Vagina (tissue), 2 donors: ENCODE measurements around the gene CERK. TPM values are rescaled to one million over a fixed set of nuclear protein-coding genes. Genes with fewer than 3 reads are reported as not detected.
"Not testable (repeated sequence)": the region's sequence is repeated elsewhere in the genome, so short reads cannot be mapped to it uniquely, and the experiment has no call there.

Experiments used
- DNase-seq, 2 donors: peaks; one replicate each; pipeline ENCODE4 v3.0.0-alpha.2; 2017; ENCODE audit errors: extremely low spot score in 2 of 2
- H3K27ac ChIP-seq: fragments of 200-600 bp; sonication (generic); one replicate; pipeline ENCODE4 v1.5.1; 2019
- H3K27me3 ChIP-seq: fragments of 200-600 bp; sonication (generic); one replicate; pipeline ENCODE4 v1.5.1; 2019
- H3K36me3 ChIP-seq, 2 donors: fragments of 200-600 bp; sonication (generic); one replicate each; pipeline ENCODE4 v1.5.1; 2017 to 2019
- H3K4me1 ChIP-seq: fragments of 200-600 bp; sonication (generic); one replicate; pipeline ENCODE4 v1.5.1; 2019
- H3K4me3 ChIP-seq, 2 donors: fragments of 200-600 bp; sonication (generic); 1 replicate in 1 of 2; 2 replicates in 1 of 2; pipeline ENCODE4 v1.5.1; 2016 to 2019
- H3K9me3 ChIP-seq: fragments of 200-600 bp; sonication (generic); one replicate; pipeline ENCODE4 v1.5.1; 2019
- CTCF ChIP-seq, 3 experiments: fragments of 450-650 bp in 2 of 3; fragments of 200-600 bp in 1 of 3; sonication (generic) in 1 of 3; IDR thresholded peaks; one replicate each; pipeline ENCODE4 v1.5.1; 2017 to 2019; ENCODE audit warnings: antibody characterized with exemption in 3 of 3, mild to moderate bottlenecking in 2 of 3, moderate library complexity in 2 of 3
- POLR2A ChIP-seq, 2 donors: fragments of 450-650 bp; IDR thresholded peaks; one replicate each; pipeline ENCODE4 v1.6.1; 2017; ENCODE audit warnings: antibody characterized with exemption in 2 of 2, mild to moderate bottlenecking in 2 of 2, moderate library complexity in 2 of 2
- POLR2AphosphoS5 ChIP-seq, 2 donors: sonication (generic); formaldehyde crosslinking; IDR thresholded peaks; one replicate each; pipeline ENCODE4 v1.9.0; 2017; ENCODE audit warnings: antibody characterized with exemption in 2 of 2, mild to moderate bottlenecking in 2 of 2, low read depth in 1 of 2; ENCODE audit not compliant: insufficient read depth in 1 of 2
- intact Hi-C: fragments of 100-400 bp; cut with DNase I; formaldehyde crosslinking; loops from one replicate; pipeline ENCODE4 v1.15.1; 2023
- total RNA-seq: library from RNA; depleted of rRNA; stranded (reverse); fragments of >200 nt; gene quantifications from one replicate; pipeline ENCODE4 v1.2.3, GENCODE V29; 2016

The CERK gene
- total RNA-seq, 1 donor from 2014 or later: 37.3 TPM

GRCh38 chr22:46637711-46638600 lies 100.1 kb downstream of the CERK start:
- H3K27me3 ChIP-seq: no peaks in the 10 kb centered on the region
- no peak overlapping the region for H3K27ac ChIP-seq
- H3K4me3 ChIP-seq: no peak overlapping the region
- intact Hi-C loops: no loop called here
- no peak for DNase-seq
- H3K4me1 ChIP-seq: peaks cover 21% of the 10 kb centered on the region
- TF ChIP-seq POLR2A (IDR thresholded peaks at IDR 0.05) (no peak), POLR2AphosphoS5 (IDR thresholded peaks at IDR 0.05; ENCODE audit: insufficient read depth in 1 of 2, low read depth in 1 of 2) (no peak), CTCF (IDR thresholded peaks at IDR 0.05) (no peak)
- no peaks in the 10 kb centered on the region for H3K36me3 ChIP-seq
- no peaks in the 10 kb centered on the region for H3K9me3 ChIP-seq

- no peak overlapping the region for H3K4me3 ChIP-seq
- TF ChIP-seq POLR2AphosphoS5 (IDR thresholded peaks at IDR 0.05; ENCODE audit: insufficient read depth in 1 of 2, low read depth in 1 of 2): no peak
- TF ChIP-seq CTCF (IDR thresholded peaks at IDR 0.05): no peak
- TF ChIP-seq POLR2A (IDR thresholded peaks at IDR 0.05): no peak
- H3K36me3 ChIP-seq: no peaks in the 10 kb centered on the region
- no peaks in the 10 kb centered on the region for H3K9me3 ChIP-seq
- intact Hi-C loops: no loop called here
- no peak overlapping the region for H3K27ac ChIP-seq
- no peak for DNase-seq
- H3K4me1 ChIP-seq: peaks cover 11% of the 10 kb centered on the region
- no peaks in the 10 kb centered on the region for H3K27me3 ChIP-seq
These were observed 101.6 kb downstream of the CERK start for GRCh38 chr22:46636221-46637002.

- Histone ChIP-seq H3K27ac (no peak overlapping the region), H3K4me3 (no peak overlapping the region), H3K27me3 (no peaks in the 10 kb centered on the region), H3K36me3 (no peaks in the 10 kb centered on the region), H3K4me1 (peaks cover 11% of the 10 kb centered on the region), H3K9me3 (no peaks in the 10 kb centered on the region)
- no peak for TF ChIP-seq POLR2AphosphoS5 (IDR thresholded peaks at IDR 0.05; ENCODE audit: insufficient read depth in 1 of 2, low read depth in 1 of 2)
- TF ChIP-seq CTCF (IDR thresholded peaks at IDR 0.05): no peak
- no peak for TF ChIP-seq POLR2A (IDR thresholded peaks at IDR 0.05)
- intact Hi-C loops: no loop called here
- no peak for DNase-seq
These were observed 102.3 kb downstream of the CERK start for GRCh38 chr22:46635756-46636155.

GRCh38 chr22:46634973-46635685 lies 102.9 kb downstream of the CERK start:
- peaks cover 11% of the 10 kb centered on the region for H3K4me1 ChIP-seq
- DNase-seq, H3K9me3 ChIP-seq, H3K27me3 ChIP-seq, H3K27ac ChIP-seq, H3K36me3 ChIP-seq, H3K4me3 ChIP-seq, intact Hi-C loops: not testable (repeated sequence)

Other genes with a start within 250 kb of the CERK start
- 32.9 TPM for gene CELSR1, start 200.6 kb downstream of the CERK start, total RNA-seq
- gene GRAMD4, start 117.9 kb downstream of the CERK start, total RNA-seq: 28.7 TPM
- 38.3 TPM for gene TBC1D22A, start 24.4 kb upstream of the CERK start, total RNA-seq